ENCODE measurements around the gene SERPINA6. TPM values are rescaled to one million over a fixed set of nuclear protein-coding genes. Genes with fewer than 3 reads are reported as not detected.

The SERPINA6 gene
- total and polyA plus RNA-seq, 2 donors (not counting 1 experiment from before 2014, with no cell fraction given): not detected

DNA sequence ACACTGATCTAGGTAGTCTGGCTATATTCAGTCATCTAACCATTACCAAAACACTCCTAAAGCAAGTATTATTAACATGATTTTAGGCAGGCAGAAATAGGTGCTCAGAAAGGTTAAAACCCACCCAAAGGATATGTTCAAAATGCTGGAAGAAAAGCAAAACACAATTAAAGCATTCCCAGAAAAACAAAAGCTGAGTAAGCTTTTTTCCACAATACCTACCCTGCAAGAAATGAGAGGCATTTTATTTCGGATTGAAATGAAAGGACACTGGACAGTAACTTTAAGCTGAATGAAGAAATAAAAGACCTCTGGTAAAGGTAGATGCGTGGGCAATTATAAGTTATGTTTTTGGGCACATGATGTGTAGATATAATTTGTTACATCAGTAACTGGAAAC, 8.2 kb downstream of the SERPINA6 start:
- Mint-ChIP-seq H3K4me3 (no peak overlapping the region), H3K4me1 (no peaks in the 10 kb centered on the region), H3K27me3 (no peaks in the 10 kb centered on the region), H3K27ac (no peak overlapping the region), H3K9me3 (ENCODE audit: insufficient read depth) (peaks cover 3% of the 10 kb centered on the region)
- Histone ChIP-seq H3K79me2 (ENCODE audit: control insufficient read depth, insufficient read depth, low read length) (no peaks in the 10 kb centered on the region), H3K4me2 (replicated peaks; ENCODE audit: low read depth, low read length, poor library complexity, severe bottlenecking) (no peak overlapping the region), H3K36me3 (replicated peaks in 1 of 2; ENCODE audit: control extremely low read depth in 1 of 2, control insufficient read depth in 1 of 2, extremely low read depth in 1 of 2, insufficient read depth in 2 of 2, low read length in 1 of 2) (no peaks in the 10 kb centered on the region), H3K4me1 (ENCODE audit: control insufficient read depth in 2 of 2, insufficient read depth in 2 of 2, low read length in 2 of 2) (no peaks in the 10 kb centered on the region), H4K20me1 (ENCODE audit: control insufficient read depth, insufficient read depth, low read length, poor library complexity, severe bottlenecking) (no peaks in the 10 kb centered on the region), H3K9ac (ENCODE audit: low read length) (no peak overlapping the region), H3K27me3 (replicated peaks in 1 of 4; ENCODE audit: control extremely low read depth in 1 of 4, control insufficient read depth in 3 of 4, insufficient read depth in 4 of 4, low read length in 3 of 4) (peaks cover 0 to 2% (median 0%) of the 10 kb centered on the region in 4 experiments), H3K27ac (ENCODE audit: low read length in 2 of 2) (no peak overlapping the region), H3K4me3 (ENCODE audit: control extremely low read depth in 1 of 5, extremely low read depth in 1 of 5, insufficient read depth in 1 of 5, low read depth in 2 of 5, low read length in 4 of 5) (no peak overlapping the region), H2AFZ (ENCODE audit: insufficient read depth, low read depth, low read length, poor library complexity, severe bottlenecking) (no peak overlapping the region), H3K9me3 (ENCODE audit: control extremely low read depth in 1 of 3, control insufficient read depth in 2 of 3, insufficient read depth in 1 of 3, low read length in 2 of 3) (peaks cover 0 to 14% (median 0%) of the 10 kb centered on the region in 3 donors)
- POLR2A ChIA-PET: no interaction called here
- WGBS (ENCODE audit: insufficient coverage): 100% methylated on average over 1 of the region's 2 CpGs
- TF ChIP-seq EZH2 (IDR thresholded peaks at IDR 0.05; ENCODE audit: borderline replicate concordance, insufficient read depth, low read depth, low read length, poor library complexity, severe bottlenecking): no peak
- TF ChIP-seq, protein P1, sequence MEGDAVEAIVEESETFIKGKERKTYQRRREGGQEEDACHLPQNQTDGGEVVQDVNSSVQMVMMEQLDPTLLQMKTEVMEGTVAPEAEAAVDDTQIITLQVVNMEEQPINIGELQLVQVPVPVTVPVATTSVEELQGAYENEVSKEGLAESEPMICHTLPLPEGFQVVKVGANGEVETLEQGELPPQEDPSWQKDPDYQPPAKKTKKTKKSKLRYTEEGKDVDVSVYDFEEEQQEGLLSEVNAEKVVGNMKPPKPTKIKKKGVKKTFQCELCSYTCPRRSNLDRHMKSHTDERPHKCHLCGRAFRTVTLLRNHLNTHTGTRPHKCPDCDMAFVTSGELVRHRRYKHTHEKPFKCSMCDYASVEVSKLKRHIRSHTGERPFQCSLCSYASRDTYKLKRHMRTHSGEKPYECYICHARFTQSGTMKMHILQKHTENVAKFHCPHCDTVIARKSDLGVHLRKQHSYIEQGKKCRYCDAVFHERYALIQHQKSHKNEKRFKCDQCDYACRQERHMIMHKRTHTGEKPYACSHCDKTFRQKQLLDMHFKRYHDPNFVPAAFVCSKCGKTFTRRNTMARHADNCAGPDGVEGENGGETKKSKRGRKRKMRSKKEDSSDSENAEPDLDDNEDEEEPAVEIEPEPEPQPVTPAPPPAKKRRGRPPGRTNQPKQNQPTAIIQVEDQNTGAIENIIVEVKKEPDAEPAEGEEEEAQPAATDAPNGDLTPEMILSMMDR (IDR thresholded peaks at IDR 0.05): no peak
- CTCF ChIA-PET: no interaction called here
- DNase-seq: no peak
- intact Hi-C loops (cut with micrococcal nuclease): no loop called here
- ATAC-seq (ENCODE audit: low read depth): no peak

DNA sequence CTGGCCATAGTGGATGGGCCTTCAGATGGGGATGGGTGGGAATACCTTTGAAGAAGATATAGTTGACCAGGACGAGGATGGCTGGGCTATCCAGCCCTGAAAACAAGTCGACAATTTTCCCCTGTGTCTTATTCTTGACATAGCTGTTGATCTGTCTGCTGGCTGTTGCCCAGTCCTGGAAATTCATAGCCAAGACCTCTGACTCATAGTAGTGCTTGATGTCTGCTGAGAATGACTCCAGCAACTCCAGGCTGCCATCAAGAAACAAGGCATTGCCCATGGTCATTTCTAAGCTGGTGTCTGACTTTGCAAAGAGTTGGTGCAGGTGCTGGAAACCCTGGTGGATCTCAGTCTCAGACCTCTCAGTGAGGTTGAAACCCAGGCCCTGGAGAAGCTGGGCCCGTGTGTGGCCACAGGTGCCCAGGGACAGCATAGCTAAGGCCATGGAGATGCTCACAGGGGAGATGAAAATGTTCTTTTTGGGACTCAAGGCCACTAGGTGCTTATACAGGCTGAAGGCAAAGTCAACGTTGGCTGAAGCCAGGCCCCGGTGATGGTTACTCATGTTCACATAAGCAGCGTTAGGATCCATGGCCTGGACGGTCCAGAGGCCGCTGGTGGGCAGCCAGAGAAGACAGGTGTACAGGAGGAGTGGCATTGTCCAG, 9.0 kb downstream of the SERPINA6 start:
- peaks cover 0 to 14% (median 0%) of the 10 kb centered on the region in 3 donors for H3K9me3 ChIP-seq (ENCODE audit: control extremely low read depth in 1 of 3, control insufficient read depth in 2 of 3, insufficient read depth in 1 of 3, low read length in 2 of 3)
- no peak overlapping the region for H3K27ac ChIP-seq (ENCODE audit: low read length in 2 of 2)
- H3K9me3 Mint-ChIP-seq (ENCODE audit: insufficient read depth): peaks cover 3% of the 10 kb centered on the region
- 90% methylated on average over 8 of the region's 8 CpGs for WGBS (ENCODE audit: insufficient coverage)
- no peaks in the 10 kb centered on the region for H3K36me3 ChIP-seq (replicated peaks in 1 of 2; ENCODE audit: control extremely low read depth in 1 of 2, control insufficient read depth in 1 of 2, extremely low read depth in 1 of 2, insufficient read depth in 2 of 2, low read length in 1 of 2)
- H3K4me3 Mint-ChIP-seq: no peak overlapping the region
- H3K27me3 Mint-ChIP-seq: no peaks in the 10 kb centered on the region
- intact Hi-C loops (cut with micrococcal nuclease): no loop called here
- no peak overlapping the region for H3K4me2 ChIP-seq (replicated peaks; ENCODE audit: low read depth, low read length, poor library complexity, severe bottlenecking)
- peaks cover 0 to 2% (median 0%) of the 10 kb centered on the region in 4 experiments for H3K27me3 ChIP-seq (replicated peaks in 1 of 4; ENCODE audit: control extremely low read depth in 1 of 4, control insufficient read depth in 3 of 4, insufficient read depth in 4 of 4, low read length in 3 of 4)
- H4K20me1 ChIP-seq (ENCODE audit: control insufficient read depth, insufficient read depth, low read length, poor library complexity, severe bottlenecking): no peaks in the 10 kb centered on the region
- no peaks in the 10 kb centered on the region for H3K4me1 ChIP-seq (ENCODE audit: control insufficient read depth in 2 of 2, insufficient read depth in 2 of 2, low read length in 2 of 2)
- H3K27ac Mint-ChIP-seq: no peak overlapping the region
- POLR2A ChIA-PET: no interaction called here
- DNase-seq (no peak), ATAC-seq (ENCODE audit: low read depth) (no peak)
- H2AFZ ChIP-seq (ENCODE audit: insufficient read depth, low read depth, low read length, poor library complexity, severe bottlenecking): no peak overlapping the region
- H3K9ac ChIP-seq (ENCODE audit: low read length): no peak overlapping the region
- H3K79me2 ChIP-seq (ENCODE audit: control insufficient read depth, insufficient read depth, low read length): no peaks in the 10 kb centered on the region
- CTCF ChIA-PET: no interaction called here
- H3K4me3 ChIP-seq (ENCODE audit: control extremely low read depth in 1 of 5, extremely low read depth in 1 of 5, insufficient read depth in 1 of 5, low read depth in 2 of 5, low read length in 4 of 5): no peak overlapping the region
- TF ChIP-seq EZH2 (IDR thresholded peaks at IDR 0.05; ENCODE audit: borderline replicate concordance, insufficient read depth, low read depth, low read length, poor library complexity, severe bottlenecking): no peak
- TF ChIP-seq, protein P1 (IDR thresholded peaks at IDR 0.05): no peak
- H3K4me1 Mint-ChIP-seq: no peaks in the 10 kb centered on the region

Measured in B cell (primary cell).